GM20000 (cell line): ENCODE data around the gene GPR83.

Experiments used
- DNase-seq: peaks from one replicate; pipeline ENCODE4 v3.0.0; 2012; ENCODE audit warnings: low spot score
- TF ChIP-seq, protein P1 (sequence below): IDR thresholded peaks from 2 replicates; pipeline ENCODE4 v1.5.1; 2012; ENCODE audit warnings: mild to moderate bottlenecking, control low read depth; ENCODE audit errors: extremely low read depth, missing control alignments

Gene GPR83

DNA sequence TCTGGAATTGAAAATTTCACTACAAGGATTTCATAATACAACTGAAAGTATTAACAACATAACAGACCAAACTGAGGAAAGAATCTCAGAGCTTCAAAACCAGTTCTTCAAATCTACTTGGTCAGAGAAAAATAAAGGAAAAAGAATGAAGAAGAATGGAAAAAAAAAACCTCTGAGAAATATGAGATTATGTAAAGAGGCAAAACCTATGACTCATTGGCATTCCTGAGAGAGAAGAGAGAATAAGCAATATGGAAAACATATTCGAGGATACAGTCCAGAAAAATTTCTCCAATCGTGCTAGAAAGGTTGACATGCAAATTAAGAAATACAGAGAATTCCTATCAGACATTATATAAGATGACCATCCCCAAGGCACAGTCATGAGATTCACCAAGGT lies 23.4 kb upstream of the GPR83 start:
- TF ChIP-seq, protein P1, sequence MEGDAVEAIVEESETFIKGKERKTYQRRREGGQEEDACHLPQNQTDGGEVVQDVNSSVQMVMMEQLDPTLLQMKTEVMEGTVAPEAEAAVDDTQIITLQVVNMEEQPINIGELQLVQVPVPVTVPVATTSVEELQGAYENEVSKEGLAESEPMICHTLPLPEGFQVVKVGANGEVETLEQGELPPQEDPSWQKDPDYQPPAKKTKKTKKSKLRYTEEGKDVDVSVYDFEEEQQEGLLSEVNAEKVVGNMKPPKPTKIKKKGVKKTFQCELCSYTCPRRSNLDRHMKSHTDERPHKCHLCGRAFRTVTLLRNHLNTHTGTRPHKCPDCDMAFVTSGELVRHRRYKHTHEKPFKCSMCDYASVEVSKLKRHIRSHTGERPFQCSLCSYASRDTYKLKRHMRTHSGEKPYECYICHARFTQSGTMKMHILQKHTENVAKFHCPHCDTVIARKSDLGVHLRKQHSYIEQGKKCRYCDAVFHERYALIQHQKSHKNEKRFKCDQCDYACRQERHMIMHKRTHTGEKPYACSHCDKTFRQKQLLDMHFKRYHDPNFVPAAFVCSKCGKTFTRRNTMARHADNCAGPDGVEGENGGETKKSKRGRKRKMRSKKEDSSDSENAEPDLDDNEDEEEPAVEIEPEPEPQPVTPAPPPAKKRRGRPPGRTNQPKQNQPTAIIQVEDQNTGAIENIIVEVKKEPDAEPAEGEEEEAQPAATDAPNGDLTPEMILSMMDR, result no peak
- DNase-seq, result no peak

DNA sequence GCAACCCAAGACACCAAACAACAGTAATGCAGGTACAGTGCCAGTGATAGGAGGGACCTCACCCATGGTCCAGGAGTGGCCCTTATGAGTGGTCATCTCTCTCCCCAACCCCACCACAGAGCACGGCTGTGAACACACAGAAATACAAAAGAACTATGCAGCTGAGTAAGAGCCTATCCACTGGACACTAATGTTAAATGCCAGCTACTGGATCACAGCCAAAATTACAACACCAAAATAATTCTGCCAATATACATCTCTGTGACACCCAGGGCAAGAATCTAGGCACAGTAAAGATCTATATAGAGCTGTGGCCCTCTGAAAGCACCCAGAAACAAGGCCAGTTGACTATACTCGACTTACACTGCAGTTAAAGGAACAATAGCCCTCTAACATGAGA lies 22.8 kb upstream of the GPR83 start:
- TF ChIP-seq, protein P1, result no peak
- no peak for DNase-seq

DNA sequence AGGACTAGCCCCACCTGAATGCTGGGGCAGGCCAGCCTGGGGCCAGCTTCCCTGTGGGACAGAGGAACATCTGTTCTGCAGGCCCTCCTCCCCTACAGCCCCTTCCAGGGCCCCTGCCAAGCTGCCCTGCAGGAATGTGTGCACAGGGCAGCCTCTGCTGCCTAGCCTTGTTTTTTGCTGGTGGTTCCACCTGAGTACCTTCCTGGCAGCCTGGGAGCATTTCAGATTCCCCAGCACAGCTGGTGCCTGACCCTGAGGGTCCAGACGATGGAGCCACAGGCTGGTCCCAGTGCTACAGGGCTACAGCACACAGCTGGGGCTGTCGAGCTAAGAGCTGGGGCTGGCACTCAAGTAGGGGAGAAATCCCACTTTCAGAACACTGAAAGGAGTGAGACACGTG lies 22.3 kb upstream of the GPR83 start:
- TF ChIP-seq, protein P1, result no peak
- DNase-seq, result no peak

DNA sequence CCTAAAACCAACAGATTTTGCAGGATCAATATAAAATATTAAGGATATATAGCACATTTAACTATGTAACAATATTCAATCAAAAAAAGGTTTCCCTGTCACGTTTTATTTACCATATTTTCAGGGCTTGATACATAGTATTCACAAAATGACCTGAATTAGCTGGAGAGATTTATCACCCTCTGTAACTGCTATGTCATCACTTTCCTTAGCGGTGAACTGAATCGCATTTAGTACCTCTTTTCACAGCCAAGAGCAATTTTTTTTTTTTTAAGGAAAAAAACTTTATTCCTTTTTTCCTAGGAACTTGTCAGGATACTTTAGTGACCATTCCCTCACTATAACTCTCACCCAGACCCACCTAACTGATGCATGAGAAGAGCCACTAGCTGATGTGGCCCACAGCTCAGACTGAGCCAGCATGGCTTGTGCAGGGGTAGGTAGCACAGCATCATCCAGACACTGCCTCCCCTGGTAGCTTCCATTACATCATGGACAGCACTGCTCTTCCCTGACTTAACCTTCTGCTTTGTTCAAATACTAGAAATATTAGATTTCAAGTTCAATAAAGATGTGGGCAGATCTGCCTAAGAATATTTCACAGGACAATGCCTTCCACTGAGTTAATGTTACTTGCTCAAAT lies 17.0 kb upstream of the GPR83 start:
- TF ChIP-seq, protein P1, result no peak
- DNase-seq, result no peak

DNA sequence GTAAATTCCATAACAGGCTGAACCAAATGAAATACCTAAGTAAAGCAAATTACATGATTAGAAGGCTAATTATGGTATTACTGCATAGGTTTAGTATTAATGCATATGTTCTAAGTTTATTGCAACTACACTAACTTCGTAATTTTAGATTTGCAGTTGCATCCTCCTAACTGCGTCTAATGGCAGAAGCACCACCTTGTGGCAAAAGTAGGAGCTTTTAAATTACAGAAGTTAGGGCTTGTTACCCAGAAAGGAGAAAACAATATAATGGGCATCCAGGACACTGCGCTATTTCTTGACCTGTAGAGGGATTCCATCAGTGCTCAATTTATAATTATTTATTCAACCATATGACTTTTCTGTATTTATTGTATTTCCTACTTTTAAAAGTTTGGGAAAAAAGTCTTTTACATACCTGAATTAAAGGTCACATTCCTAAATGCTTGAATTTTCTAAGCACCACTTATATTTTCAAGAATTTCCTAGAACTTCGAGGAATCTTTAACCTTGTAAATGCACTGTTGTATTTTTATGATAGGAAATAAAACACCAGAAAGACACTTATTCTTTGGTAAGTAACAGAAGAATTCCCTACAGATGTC lies 16.3 kb upstream of the GPR83 start:
- no peak for DNase-seq
- TF ChIP-seq, protein P1, result no peak

DNA sequence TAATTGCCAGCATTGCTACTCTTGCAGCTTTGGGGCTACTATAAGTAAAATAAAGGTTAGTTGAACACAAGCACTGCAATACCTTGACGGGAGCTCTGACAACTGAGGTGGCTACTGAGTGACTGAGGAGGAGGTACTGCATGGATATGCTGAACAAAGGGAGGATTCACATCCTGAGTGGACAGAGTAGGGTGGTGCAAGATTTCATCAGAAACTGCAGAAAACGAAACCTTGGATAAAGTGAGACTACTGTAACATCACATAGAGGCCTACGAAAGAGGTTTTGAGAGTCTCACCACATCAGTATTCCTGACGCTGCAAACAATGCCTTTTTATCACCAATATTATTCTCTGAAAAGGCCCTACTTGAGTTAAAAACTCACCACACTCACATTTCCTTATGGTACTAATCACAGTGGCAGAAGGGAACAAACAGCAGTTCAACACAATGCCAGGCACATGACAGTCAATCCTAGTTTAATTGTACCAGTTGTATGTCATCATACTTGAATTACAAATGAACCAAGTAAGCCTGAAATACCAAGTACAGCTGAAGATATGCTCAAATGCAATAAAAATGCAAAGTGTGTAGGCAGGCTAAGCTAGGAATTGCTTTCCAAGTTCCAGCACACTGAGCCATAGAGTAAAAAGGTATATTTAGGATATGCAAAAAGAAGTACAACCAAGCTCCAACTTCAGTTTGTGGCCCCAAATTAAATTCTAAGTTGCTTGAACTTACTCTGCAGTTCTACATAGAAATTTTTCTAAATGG lies 4.0 kb upstream of the GPR83 start:
- TF ChIP-seq, protein P1, result no peak
- DNase-seq, result no peak

DNA sequence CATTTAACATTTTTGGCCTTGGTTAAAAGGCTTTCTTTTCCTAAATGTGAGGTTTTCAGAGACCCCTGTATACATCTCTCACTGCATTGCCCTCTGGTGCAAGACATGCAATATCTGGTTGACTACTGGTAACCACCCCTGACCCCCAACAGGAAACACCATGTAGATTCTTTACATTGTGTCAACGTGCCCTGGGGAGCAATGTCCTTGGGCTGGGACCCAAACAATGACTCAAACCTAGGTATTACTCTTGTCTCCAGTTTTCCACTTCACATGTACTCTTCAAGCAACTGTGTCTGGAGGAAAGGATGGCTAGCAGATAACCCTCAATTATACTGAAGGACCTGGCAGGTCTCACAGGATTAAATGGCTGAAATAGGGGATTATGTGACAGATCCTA lies 1.1 kb upstream of the GPR83 start:
- DNase-seq, result no peak
- TF ChIP-seq, protein P1, result no peak
